M059J (cell line): ENCODE measurements around the gene SERAC1. TPM values are rescaled to one million over a fixed set of nuclear protein-coding genes. Genes with fewer than 3 reads are reported as not detected.

Experiments used
- DNase-seq: peaks from one replicate; pipeline ENCODE4 v3.0.0-alpha.2; 2012; ENCODE audit warnings: low read depth
- total RNA-seq: library from RNA; depleted of rRNA; stranded (reverse); fragments of >200 nt; shearing (Covaris generic); gene quantifications from 2 replicates; pipeline ENCODE4 v1.2.3, GENCODE V29; 2014

SERAC1 gene
- total RNA-seq, 1 experiment from 2014 or later = 11.4 TPM

- DNase-seq = no peak
Observed at GRCh38 chr6:158124288-158124687, 43.8 kb downstream of the SERAC1 start.

DNA sequence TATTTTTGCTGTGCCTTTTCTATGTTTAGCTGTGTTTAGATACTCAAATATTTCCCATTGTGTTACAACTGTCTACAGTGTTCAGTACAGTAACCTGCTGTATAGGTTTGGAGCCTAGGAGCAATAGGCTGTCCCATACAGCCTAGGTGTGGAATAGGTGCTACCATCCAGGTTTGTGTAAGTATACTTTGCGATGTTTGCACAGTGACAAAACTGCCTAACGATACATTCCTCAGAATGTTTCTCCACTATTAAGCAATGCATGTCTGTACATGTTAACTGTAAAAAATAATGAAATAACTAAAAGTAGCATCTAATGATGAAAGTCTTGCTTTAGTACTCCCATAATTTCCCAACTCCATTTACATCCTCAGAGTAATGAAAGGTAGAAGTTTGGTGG, 46.0 kb downstream of the SERAC1 start:
- no peak for DNase-seq

GRCh38 chr6:158121335-158121734, 46.7 kb downstream of the SERAC1 start:
- no peak for DNase-seq

GRCh38 chr6:158118886-158119285, 49.2 kb downstream of the SERAC1 start:
- DNase-seq = no peak

GRCh38 chr6:158115508-158115907, 52.6 kb downstream of the SERAC1 start:
- DNase-seq = no peak

DNA sequence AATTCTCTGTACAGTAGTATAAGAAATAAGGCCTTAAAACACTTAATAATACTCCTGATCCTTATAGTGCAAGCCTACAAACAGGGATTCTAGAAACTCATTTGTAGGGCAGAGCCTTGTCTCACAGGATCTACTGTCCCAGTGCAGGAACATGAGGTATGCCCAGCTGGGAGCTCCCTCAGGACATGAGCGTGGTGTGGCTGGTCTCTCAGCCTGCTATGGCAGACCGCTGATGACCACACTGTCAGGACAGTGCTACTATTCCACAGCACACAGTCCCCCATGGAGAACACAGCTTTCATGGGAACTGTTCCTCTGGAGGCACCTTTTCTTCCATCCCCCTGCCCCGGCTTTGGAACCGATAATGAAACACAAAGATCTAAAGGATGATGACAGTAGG, 53.0 kb downstream of the SERAC1 start:
- DNase-seq = no peak

GRCh38 chr6:158113802-158114201, 54.3 kb downstream of the SERAC1 start:
- no peak for DNase-seq

DNA sequence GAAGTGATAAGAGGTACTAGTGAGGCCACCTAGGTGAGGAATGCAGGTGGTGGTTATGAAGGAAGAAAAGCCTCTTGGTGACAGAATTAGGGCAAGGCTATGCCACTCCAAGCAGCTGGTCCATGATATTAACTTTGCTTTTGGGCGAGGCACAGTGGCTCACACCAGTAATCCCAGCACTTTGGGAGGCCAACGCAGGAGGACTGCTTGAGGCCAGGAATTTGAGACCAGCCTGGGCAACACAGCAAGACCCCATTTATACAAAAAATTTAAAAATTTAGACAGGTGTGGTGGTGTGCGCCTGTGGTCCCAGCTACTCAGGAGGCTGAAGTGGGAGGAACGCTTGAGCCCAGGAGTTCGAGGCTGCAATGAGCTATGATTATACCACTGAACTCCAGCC, 56.1 kb downstream of the SERAC1 start:
- no peak for DNase-seq

GRCh38 chr6:158110986-158111385, 57.1 kb downstream of the SERAC1 start:
- no peak for DNase-seq

DNA sequence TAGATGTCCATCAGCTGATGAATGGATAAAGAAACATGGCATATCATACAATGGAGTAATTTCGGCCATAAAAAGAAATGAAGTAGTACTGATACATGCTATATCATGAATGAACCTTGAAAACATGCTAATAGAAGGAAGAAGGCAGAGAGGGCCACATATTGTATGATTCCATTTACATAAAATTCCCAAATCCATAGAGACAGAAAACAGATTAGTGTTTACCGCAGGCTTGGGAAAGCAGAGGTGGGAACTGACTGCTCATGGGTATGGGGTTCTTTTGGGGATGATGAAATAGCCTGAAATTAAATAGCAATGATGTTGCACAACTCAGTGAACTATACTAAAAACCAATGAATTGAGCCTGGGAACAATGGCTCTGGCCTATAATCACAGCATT, 58.3 kb downstream of the SERAC1 start:
- no peak for DNase-seq

- no peak for DNase-seq
Observed at GRCh38 chr6:158104696-158105095, 63.4 kb downstream of the SERAC1 start.

GRCh38 chr6:158103228-158103627, 64.8 kb downstream of the SERAC1 start:
- DNase-seq = no peak

GRCh38 chr6:158095671-158096070, 72.4 kb downstream of the SERAC1 start:
- no peak for DNase-seq

DNA sequence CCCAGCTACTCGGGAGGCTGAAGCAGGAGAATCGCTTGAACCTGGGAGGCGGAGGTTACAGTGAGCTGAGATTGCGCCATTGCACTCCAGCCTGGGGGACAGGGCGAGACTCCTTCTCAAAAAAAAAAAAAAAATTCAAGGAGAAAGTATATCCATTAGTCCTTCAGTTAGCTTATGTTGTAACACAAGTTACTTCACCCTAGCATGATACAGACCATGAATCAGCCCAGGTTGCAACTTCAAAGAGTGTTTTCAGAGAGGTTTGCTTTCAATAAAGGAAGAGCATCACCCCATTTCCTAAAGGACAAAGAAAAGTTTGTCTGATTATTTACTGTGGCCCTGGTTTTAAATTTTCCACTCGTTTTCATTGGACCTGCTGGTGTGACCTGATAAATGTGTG, 73.0 kb downstream of the SERAC1 start:
- DNase-seq = no peak

GRCh38 chr6:158092806-158093205, 75.3 kb downstream of the SERAC1 start:
- DNase-seq = no peak

DNA sequence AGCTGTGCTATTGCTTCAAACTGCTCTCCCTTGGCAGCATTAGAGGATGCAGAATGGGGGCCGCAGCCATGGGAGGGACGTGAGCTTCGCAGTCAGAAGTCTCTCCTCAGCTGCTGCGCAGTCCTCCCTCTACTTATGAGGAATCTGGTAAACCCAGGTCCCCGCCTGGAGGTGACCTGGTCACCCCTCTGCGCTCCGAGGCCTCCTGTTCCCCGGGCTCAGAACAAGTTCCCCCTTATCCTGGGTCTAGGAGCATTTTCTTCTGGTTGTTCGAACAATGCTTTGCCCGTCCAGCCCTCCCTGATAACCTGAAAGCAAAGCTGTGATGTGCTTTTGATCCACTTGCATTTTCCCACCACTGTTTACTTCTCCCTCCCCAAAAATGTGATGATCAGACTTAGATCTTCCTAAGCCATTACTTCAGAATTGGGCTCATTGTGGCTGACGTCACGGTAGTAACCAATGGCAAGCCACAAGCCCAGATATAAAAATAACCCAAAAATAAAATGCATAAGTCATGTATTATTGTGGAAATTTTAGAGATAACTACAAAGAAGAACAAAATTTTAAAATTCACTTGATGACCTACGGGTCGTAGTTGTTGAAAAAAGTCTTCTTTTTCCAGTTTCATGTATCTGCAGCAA, 80.7 kb downstream of the SERAC1 start:
- no peak for DNase-seq

- DNase-seq = peak; percentile 17
Observed at GRCh38 chr6:158086504-158087223, 81.4 kb downstream of the SERAC1 start.

DNA sequence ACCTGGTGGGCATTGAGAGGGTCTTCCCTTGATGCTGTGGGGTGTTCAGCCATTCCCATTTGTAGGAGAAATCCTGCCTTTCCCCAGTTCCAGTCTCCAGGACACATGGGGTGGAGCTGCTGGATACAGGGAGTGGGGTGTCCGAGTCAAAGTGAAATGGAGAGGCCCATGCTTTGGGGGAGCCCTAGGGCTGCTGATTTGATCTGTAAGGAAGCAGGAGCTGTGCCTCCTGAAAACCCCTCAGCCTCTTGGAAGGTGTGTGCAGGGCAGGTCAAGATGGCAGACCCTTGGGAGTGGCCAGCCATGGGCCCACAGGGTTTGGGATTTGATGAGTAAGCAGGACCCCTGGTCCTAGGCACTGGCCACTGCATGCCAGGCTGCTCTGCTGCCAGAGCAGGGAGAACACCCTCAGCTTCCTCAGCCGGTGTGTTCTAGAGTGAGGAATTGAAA, 82.0 kb downstream of the SERAC1 start:
- no peak for DNase-seq

DNA sequence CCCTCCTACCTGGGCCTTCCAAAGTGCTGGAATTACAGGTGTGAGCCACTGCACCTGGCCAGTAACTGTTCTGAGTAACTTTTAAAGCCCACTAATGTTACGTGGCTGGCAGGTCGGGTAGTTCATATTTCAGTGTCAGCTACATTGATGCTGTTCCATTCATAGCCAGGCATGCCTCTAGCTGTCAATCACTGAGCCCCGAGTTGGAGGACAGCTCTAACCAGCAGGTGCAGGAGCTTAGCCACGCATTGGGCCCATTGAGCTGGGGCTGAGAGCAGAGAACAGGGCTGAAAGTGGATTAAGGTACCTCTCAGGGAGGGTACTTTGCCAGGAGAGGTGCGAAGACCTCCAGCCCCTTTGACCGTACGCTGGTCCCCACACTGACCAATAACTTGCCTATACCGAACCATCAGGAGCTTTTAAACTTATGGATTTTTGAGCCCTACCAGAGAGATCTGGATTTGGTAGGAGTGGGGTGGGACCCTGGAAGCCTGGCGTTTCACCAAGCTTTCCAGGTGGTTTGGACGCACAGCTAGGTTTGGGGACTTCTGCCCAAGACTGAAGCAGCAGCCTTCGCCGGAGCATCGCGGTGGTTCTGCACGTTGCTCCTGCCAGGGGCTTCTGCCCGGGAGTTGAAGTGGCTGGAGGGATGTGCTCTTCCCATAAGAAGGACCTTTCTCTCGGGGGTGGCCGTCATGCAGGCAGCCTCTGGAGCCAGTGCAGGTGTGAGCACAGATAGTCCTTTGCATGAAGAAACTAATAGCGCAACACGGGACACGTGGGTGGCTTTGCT, 82.6 kb downstream of the SERAC1 start:
- no peak for DNase-seq

GRCh38 chr6:158083455-158084325, 84.4 kb downstream of the SERAC1 start:
- DNase-seq = peak; percentile 31

DNA sequence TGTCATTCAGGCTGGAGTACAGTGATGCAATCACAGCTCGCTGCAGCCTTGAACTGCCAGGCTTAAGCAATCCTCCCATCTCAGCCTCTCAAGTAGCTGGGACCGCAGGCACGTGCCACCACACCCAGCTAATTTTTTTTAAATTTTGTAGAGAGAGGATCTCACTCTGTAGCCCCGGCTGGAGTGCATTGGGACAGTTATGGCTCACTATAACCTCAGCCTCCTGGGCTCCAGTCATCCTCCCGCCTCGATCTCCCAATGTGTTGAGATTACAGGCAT, 86.5 kb downstream of the SERAC1 start:
- no peak for DNase-seq
